ENCODE data around the gene RTP3. TPM values are rescaled to one million over a fixed set of nuclear protein-coding genes. Genes with fewer than 3 reads are reported as not detected.

Gene RTP3
- not detected in 2 replicates for total RNA-seq

GRCh38 chr3:46497556-46498265, at the start of gene RTP3:
Gene RTP3, plus strand, starts transcription at chr3:46497976. Its CDS starts 87 bp downstream, at chr3:46498063.

GRCh38 chr3:46464326-46465195, 33.2 kb upstream of the RTP3 start, which contains the start of gene LTF:
Gene LTF, minus strand, starts transcription at chr3:46464905. Its CDS starts 38 bp downstream, at chr3:46464867.

Other genes starting within 250 kb of the RTP3 start
- not detected in 2 replicates for gene CCR2, start 143.9 kb upstream of the RTP3 start, total RNA-seq
- gene CCR5, start 127.0 kb upstream of the RTP3 start, total RNA-seq = not detected in 2 replicates
- not detected in 2 replicates for gene CCRL2, start 90.7 kb upstream of the RTP3 start, total RNA-seq
- not detected in 2 replicates for gene LTF, start 33.1 kb upstream of the RTP3 start, total RNA-seq
- under 0.01 and 0.08 TPM in 2 replicates for gene LRRC2, start 68.3 kb downstream of the RTP3 start, total RNA-seq
- gene FAM240A, start 114.5 kb downstream of the RTP3 start, total RNA-seq = not detected in 2 replicates
- gene ALS2CL, start 195.7 kb downstream of the RTP3 start, total RNA-seq = 41.9 and 89.0 TPM in 2 replicates
- gene TMIE, start 203.4 kb downstream of the RTP3 start, total RNA-seq = 0.38 TPM in 1 of 2 replicates, not detected in the other
- not detected in 2 replicates for gene PRSS50, start 219.9 kb downstream of the RTP3 start, total RNA-seq